ENCODE results near the gene DPYSL5.

DNA sequence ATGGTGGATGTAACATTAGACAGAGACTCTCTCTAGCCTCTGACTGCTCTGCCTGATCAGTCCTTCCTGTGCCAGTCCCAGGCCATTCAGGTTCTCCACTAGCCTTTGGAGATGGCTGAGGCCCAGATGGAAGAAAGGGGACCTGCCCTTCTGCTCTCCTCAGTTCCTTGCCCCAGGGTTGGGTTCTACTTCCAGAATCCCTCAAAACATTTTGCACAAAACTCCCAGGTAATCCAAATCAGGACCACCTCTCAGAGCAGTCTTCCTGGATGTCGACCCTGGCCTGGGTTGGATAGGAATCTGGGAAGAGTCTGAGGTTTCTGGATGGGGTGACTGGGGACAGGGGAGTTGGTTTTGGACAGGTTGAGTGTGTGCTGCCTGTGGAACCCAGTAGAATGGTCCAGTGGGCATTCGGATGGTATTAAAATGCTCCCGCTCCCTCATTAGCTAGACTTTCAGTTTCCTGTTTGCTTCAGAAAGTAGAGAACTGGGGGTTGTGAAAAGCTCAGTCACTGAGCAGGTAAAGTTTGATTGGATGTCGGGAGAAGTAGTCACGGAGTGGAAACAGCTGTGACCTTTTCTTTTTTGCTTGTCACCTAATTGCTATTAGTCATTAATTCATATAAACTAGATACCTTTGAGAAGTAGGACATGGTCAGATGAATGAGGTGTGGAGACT, 37.9 kb downstream of the DPYSL5 start:
- TF ChIP-seq, protein P1, sequence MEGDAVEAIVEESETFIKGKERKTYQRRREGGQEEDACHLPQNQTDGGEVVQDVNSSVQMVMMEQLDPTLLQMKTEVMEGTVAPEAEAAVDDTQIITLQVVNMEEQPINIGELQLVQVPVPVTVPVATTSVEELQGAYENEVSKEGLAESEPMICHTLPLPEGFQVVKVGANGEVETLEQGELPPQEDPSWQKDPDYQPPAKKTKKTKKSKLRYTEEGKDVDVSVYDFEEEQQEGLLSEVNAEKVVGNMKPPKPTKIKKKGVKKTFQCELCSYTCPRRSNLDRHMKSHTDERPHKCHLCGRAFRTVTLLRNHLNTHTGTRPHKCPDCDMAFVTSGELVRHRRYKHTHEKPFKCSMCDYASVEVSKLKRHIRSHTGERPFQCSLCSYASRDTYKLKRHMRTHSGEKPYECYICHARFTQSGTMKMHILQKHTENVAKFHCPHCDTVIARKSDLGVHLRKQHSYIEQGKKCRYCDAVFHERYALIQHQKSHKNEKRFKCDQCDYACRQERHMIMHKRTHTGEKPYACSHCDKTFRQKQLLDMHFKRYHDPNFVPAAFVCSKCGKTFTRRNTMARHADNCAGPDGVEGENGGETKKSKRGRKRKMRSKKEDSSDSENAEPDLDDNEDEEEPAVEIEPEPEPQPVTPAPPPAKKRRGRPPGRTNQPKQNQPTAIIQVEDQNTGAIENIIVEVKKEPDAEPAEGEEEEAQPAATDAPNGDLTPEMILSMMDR (IDR thresholded peaks at IDR 0.05; ENCODE audit: control extremely low read depth in 1 of 3, insufficient read depth in 1 of 3, low read depth in 1 of 3, low read length in 3 of 3): no peak
- no peak for TF ChIP-seq HDAC2 (IDR thresholded peaks at IDR 0.05; ENCODE audit: borderline replicate concordance in 1 of 2, low read depth in 2 of 2, low read length in 2 of 2)
- TF ChIP-seq POLR2A (IDR thresholded peaks at IDR 0.05; ENCODE audit: control extremely low read depth in 1 of 2, low read depth in 2 of 2, low read length in 2 of 2): no peak
- no peak for TF ChIP-seq CHD1 (IDR thresholded peaks at IDR 0.05; ENCODE audit: low read depth, low read length)
- TF ChIP-seq, protein P2, sequence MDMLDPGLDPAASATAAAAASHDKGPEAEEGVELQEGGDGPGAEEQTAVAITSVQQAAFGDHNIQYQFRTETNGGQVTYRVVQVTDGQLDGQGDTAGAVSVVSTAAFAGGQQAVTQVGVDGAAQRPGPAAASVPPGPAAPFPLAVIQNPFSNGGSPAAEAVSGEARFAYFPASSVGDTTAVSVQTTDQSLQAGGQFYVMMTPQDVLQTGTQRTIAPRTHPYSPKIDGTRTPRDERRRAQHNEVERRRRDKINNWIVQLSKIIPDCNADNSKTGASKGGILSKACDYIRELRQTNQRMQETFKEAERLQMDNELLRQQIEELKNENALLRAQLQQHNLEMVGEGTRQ (IDR thresholded peaks at IDR 0.05; ENCODE audit: low read length): no peak
